Fibroblast of lung (primary cell): Measurements from ENCODE around the gene RACGAP1. TPM values are rescaled to one million over a fixed set of nuclear protein-coding genes. Genes with fewer than 3 reads are reported as not detected.
"Not testable (repeated sequence)": the region's sequence is repeated elsewhere in the genome, so short reads cannot be mapped to it uniquely, and the experiment has no call there.

Source experiments
- DNase-seq, 2 donors: peaks; one replicate each; pipeline versions ENCODE4 v3.0.0 to v3.0.0-alpha.2; 2010; ENCODE audit warnings: low read depth in 2 of 2
- H2AFZ ChIP-seq: 2 replicates; pipeline ENCODE4 v1.5.1; 2012; ENCODE audit warnings: low read length, control low read depth, inconsistent platforms
- H3K27ac ChIP-seq: 2 replicates; pipeline ENCODE4 v1.5.1; 2011; ENCODE audit warnings: low read length, control low read depth; ENCODE audit not compliant: insufficient read depth
- H3K27me3 ChIP-seq: 2 replicates; pipeline ENCODE4 v1.5.1; 2011; ENCODE audit warnings: mild to moderate bottlenecking, low read length; ENCODE audit not compliant: control insufficient read depth, insufficient read depth
- H3K36me3 ChIP-seq: 2 replicates; pipeline ENCODE4 v1.5.1; 2011; ENCODE audit warnings: low read length; ENCODE audit not compliant: control insufficient read depth, insufficient read depth
- H3K4me1 ChIP-seq: 2 replicates; pipeline ENCODE4 v1.5.1; 2011; ENCODE audit warnings: low read length; ENCODE audit not compliant: control insufficient read depth, insufficient read depth; ENCODE audit errors: extremely low read depth
- H3K4me2 ChIP-seq: 2 replicates; pipeline ENCODE4 v1.5.1; 2011; ENCODE audit warnings: low read length, control low read depth; ENCODE audit not compliant: insufficient read depth; ENCODE audit errors: extremely low read depth
- H3K4me3 ChIP-seq, 4 experiments: fragments of 200-600 bp in 1 of 4; sonication (generic) in 1 of 4; replicated peaks in 1 of 4; 2 replicates each; pipeline ENCODE4 v1.5.1; 2011 to 2016; ENCODE audit warnings: low read length in 4 of 4, low read depth in 3 of 4, mild to moderate bottlenecking in 3 of 4, control low read depth in 2 of 4, inconsistent platforms in 1 of 4, mixed read lengths in 1 of 4; ENCODE audit not compliant: insufficient read depth in 1 of 4; ENCODE audit errors: control extremely low read depth in 1 of 4
- H3K79me2 ChIP-seq: 2 replicates; pipeline ENCODE4 v1.5.1; 2012; ENCODE audit warnings: mild to moderate bottlenecking, low read length, inconsistent platforms; ENCODE audit not compliant: control insufficient read depth, insufficient read depth
- H3K9ac ChIP-seq: 2 replicates; pipeline ENCODE4 v1.5.1; 2011; ENCODE audit warnings: mild to moderate bottlenecking, low read length, control low read depth; ENCODE audit not compliant: insufficient read depth
- H3K9me3 ChIP-seq: 2 replicates; pipeline ENCODE4 v1.5.1; 2012; ENCODE audit warnings: low read depth, low read length; ENCODE audit not compliant: control insufficient read depth, insufficient read depth
- H4K20me1 ChIP-seq: 2 replicates; pipeline ENCODE4 v1.5.1; 2011; ENCODE audit warnings: low read length; ENCODE audit not compliant: control insufficient read depth, insufficient read depth; ENCODE audit errors: extremely low read depth
- EZH2 ChIP-seq: IDR thresholded peaks from 2 replicates; pipeline ENCODE4 v1.5.1; 2012; ENCODE audit warnings: low read length, control low read depth, mild to moderate bottlenecking; ENCODE audit errors: missing control alignments
- polyA plus RNA-seq, 2 donors: library from polyadenylated mRNA; depleted of rRNA in 1 of 2; stranded (reverse) in 1 of 2; unstranded in 1 of 2; fragments of >200 nt; gene quantifications; 2 replicates each; pipeline ENCODE4 v1.2.1, GENCODE V29; 2011 to 2012; ENCODE audit warnings: missing spikeins in 1 of 2
- total RNA-seq: library from RNA; depleted of rRNA; stranded (reverse); fragments of >200 nt; gene quantifications from 2 replicates; pipeline ENCODE4 v1.2.1, GENCODE V29; 2014
- TF ChIP-seq, protein P1 (sequence below), 2 donors: IDR thresholded peaks in 1 of 2; conservative IDR thresholded peaks in 1 of 2; 1 replicate in 1 of 2; 2 replicates in 1 of 2; pipeline ENCODE4 v1.5.1; 2011 to 2012; ENCODE audit warnings: low read length in 2 of 2, control low read depth in 1 of 2, inconsistent platforms in 1 of 2, low read depth in 1 of 2, mild to moderate bottlenecking in 1 of 2

Gene RACGAP1
- total and polyA plus RNA-seq, 2 donors (not counting 1 experiment from before 2014, with no cell fraction given), result 22.9 to 38.1 TPM

DNA sequence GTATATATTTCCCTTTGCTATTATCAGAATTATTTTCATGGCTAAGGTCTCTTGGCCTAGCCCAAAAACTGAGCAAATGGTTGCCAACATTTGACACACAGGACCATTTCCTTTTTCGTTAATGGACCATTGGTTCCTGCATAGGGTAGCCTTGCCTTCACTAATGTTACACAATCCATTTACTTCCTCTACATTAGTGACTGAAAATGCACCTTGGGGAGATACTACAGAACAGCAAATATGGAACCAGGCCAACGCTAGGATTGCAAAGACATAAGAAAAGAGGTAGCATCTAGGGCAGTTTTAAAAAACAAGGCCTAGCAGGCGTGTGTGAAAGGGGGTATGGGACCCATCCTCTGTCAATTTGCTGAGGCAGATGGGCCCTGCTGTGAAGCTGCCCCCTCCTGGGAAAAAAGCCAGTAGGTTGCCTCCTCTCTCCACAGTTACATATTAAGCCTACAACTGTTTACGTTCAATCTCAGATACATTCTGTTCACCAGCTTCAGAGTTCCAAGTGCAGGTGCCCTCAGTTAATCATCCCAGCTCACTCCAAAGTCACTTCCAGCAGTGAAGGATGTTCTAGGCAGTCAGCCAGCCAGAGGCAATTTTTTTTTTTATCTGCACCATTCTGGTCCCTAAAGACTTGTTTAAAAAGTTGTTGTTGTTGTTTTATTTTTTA is 37.5 kb downstream of the RACGAP1 start:
- Histone ChIP-seq H3K4me1 (peaks cover 9% of the 10 kb centered on the region), H3K27me3 (no peaks in the 10 kb centered on the region), H4K20me1 (no peaks in the 10 kb centered on the region), H2AFZ (no peak overlapping the region), H3K79me2 (no peaks in the 10 kb centered on the region), H3K4me2 (no peak overlapping the region), H3K4me3 (no peak overlapping the region), H3K9me3 (no peaks in the 10 kb centered on the region), H3K27ac (no peak overlapping the region), H3K36me3 (no peaks in the 10 kb centered on the region), H3K9ac (no peak overlapping the region)
- TF ChIP-seq EZH2, result no peak
- TF ChIP-seq, protein P1, sequence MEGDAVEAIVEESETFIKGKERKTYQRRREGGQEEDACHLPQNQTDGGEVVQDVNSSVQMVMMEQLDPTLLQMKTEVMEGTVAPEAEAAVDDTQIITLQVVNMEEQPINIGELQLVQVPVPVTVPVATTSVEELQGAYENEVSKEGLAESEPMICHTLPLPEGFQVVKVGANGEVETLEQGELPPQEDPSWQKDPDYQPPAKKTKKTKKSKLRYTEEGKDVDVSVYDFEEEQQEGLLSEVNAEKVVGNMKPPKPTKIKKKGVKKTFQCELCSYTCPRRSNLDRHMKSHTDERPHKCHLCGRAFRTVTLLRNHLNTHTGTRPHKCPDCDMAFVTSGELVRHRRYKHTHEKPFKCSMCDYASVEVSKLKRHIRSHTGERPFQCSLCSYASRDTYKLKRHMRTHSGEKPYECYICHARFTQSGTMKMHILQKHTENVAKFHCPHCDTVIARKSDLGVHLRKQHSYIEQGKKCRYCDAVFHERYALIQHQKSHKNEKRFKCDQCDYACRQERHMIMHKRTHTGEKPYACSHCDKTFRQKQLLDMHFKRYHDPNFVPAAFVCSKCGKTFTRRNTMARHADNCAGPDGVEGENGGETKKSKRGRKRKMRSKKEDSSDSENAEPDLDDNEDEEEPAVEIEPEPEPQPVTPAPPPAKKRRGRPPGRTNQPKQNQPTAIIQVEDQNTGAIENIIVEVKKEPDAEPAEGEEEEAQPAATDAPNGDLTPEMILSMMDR (conservative IDR thresholded peaks at IDR 0.05 in 1 of 2, IDR thresholded peaks at IDR 0.05 in 1 of 2; ENCODE audit: low read depth in 1 of 2, low read length in 2 of 2), result no peak
- no peak for DNase-seq

DNA sequence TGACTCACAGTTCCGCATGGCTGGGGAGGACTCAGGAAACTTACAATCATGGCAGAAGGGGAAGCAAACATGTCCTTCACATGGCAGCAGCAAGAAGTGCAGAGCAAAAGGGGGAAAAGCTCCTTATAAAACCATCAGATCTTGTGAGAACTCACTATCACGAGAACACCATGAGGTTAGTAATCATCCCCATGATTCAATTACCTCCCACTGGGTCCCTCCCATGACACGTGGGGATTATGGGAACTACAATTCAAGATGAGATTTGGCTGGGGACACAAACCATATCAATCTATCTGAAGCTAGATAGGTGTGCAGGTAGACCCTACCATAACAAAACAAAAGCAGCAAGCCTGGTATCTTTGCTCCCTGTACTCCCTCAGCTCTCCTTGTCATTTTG is 38.8 kb downstream of the RACGAP1 start:
- DNase-seq, H4K20me1 ChIP-seq, H3K36me3 ChIP-seq, H2AFZ ChIP-seq, H3K27me3 ChIP-seq, H3K9ac ChIP-seq, H3K4me2 ChIP-seq, H3K9me3 ChIP-seq, H3K79me2 ChIP-seq, H3K4me3 ChIP-seq, H3K27ac ChIP-seq: not testable (repeated sequence)
- peaks cover 11% of the 10 kb centered on the region for H3K4me1 ChIP-seq

DNA sequence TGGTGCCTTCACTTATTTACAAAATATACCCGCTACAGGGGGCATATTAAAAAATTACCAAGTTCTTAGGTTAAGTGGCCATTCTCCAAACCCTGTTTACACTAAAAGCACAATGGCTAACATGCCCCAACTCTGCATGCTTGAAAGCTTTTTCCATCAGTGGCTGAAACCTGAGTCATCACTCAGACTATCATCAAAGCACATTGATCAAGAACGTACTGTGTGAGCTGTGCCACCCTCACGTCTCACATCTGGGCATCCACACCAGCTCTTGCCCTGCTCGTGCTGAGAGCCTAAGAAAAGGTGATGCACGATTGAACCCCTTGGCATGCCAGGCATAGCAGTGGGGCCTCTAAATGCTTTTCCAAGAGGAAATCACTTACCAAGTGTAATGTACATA is 39.3 kb downstream of the RACGAP1 start:
- no peaks in the 10 kb centered on the region for H4K20me1 ChIP-seq
- no peak overlapping the region for H3K4me3 ChIP-seq
- no peaks in the 10 kb centered on the region for H3K27me3 ChIP-seq
- no peaks in the 10 kb centered on the region for H3K79me2 ChIP-seq
- TF ChIP-seq, protein P1 (conservative IDR thresholded peaks at IDR 0.05 in 1 of 2, IDR thresholded peaks at IDR 0.05 in 1 of 2; ENCODE audit: low read depth in 1 of 2, low read length in 2 of 2), result no peak
- peak in 1 of 2 donors; percentile 21 for DNase-seq
- no peak overlapping the region for H3K4me2 ChIP-seq
- H3K27ac ChIP-seq, result no peak overlapping the region
- no peaks in the 10 kb centered on the region for H3K9me3 ChIP-seq
- H3K9ac ChIP-seq, result no peak overlapping the region
- H2AFZ ChIP-seq, result no peak overlapping the region
- H3K36me3 ChIP-seq, result no peaks in the 10 kb centered on the region
- H3K4me1 ChIP-seq, result peaks cover 11% of the 10 kb centered on the region
